ENCODE results near the gene SLC44A5. TPM values are rescaled to one million over a fixed set of nuclear protein-coding genes. Genes with fewer than 3 reads are reported as not detected.

SLC44A5 gene
- total RNA-seq, 1 experiment from 2014 or later, result 2.4 TPM

GRCh38 chr1:75618382-75618781 lies 7.5 kb upstream of the SLC44A5 start:
- Mint-ChIP-seq H3K9me3 (no peaks in the 10 kb centered on the region; a peak in 1 of 5 replicates), H3K36me3 (ENCODE audit: insufficient read depth in 1 of 3, low read depth in 3 of 3) (no peaks in the 10 kb centered on the region; a peak in 1 of 7 replicates), H3K27ac (no peak overlapping the region), H3K4me1 (peaks cover 18 to 22% of the 10 kb centered on the region in 2 experiments), H3K27me3 (ENCODE audit: low read depth) (peaks cover 48% of the 10 kb centered on the region), H3K4me3 (no peak overlapping the region)
- Histone ChIP-seq H2BK20ac (ENCODE audit: low read depth, low read length, poor library complexity, severe bottlenecking) (no peak overlapping the region), H3T11ph (ENCODE audit: low read length) (no peak overlapping the region), H2AFZ (ENCODE audit: low read length) (no peak overlapping the region), H3K23ac (ENCODE audit: insufficient read length, low read depth, low read length) (no peak overlapping the region), H2BK5ac (ENCODE audit: insufficient read length, low read length) (no peak overlapping the region), H3K9me3 (ENCODE audit: control insufficient read depth, low read depth, low read length) (no peaks in the 10 kb centered on the region), H3K27ac (ENCODE audit: insufficient read length, low read depth, low read length) (no peak overlapping the region), H3K56ac (ENCODE audit: insufficient read length, low read depth, low read length) (no peak overlapping the region), H4K91ac (ENCODE audit: insufficient read length, low read depth, low read length) (no peak overlapping the region), H3K79me1 (ENCODE audit: insufficient read depth, low read depth, low read length, poor library complexity, severe bottlenecking) (no peaks in the 10 kb centered on the region), H3K9ac (ENCODE audit: extremely low read depth, insufficient read length, low read length) (no peak overlapping the region), H3K14ac (ENCODE audit: insufficient read depth, low read length) (no peak overlapping the region), H3K4me2 (ENCODE audit: insufficient read depth, insufficient read length, low read length) (no peak overlapping the region), H3K18ac (ENCODE audit: insufficient read length, low read depth, low read length) (no peak overlapping the region), H4K8ac (replicated peaks; ENCODE audit: insufficient read length, low read depth, low read length) (no peak overlapping the region), H3K79me2 (ENCODE audit: insufficient read depth, low read length) (no peaks in the 10 kb centered on the region), H2BK120ac (ENCODE audit: low read depth, low read length, poor library complexity, severe bottlenecking) (no peak overlapping the region), H4K5ac (ENCODE audit: insufficient read length, low read depth, low read length) (no peak overlapping the region), H3K23me2 (ENCODE audit: insufficient read length, low read depth, low read length, poor library complexity, severe bottlenecking) (peaks cover 16% of the 10 kb centered on the region), H3K27me3 (ENCODE audit: insufficient read depth, low read length) (peaks cover 3% of the 10 kb centered on the region; the same call in 1 of the 2 replicates), H2BK12ac (ENCODE audit: insufficient read length, low read depth, low read length) (no peak overlapping the region), H2AK5ac (ENCODE audit: insufficient read length, low read length) (no peak overlapping the region), H2BK15ac (ENCODE audit: low read depth, low read length) (no peak overlapping the region), H3K4ac (ENCODE audit: low read depth, low read length) (no peak overlapping the region), H4K20me1 (ENCODE audit: control insufficient read depth, insufficient read depth, insufficient read length) (no peaks in the 10 kb centered on the region), H3K4me1 (ENCODE audit: insufficient read depth, low read length) (no peaks in the 10 kb centered on the region)
- DNase-seq, result no peak
- TF ChIP-seq CTCF (conservative IDR thresholded peaks at IDR 0.05), result no peak
